ENCODE results near the gene LSP1.

LSP1 gene

GRCh38 chr11:1915795-1916131 lies 62.9 kb downstream of the LSP1 start:
- no peak for DNase-seq (ENCODE audit: low read depth, low spot score)

DNA sequence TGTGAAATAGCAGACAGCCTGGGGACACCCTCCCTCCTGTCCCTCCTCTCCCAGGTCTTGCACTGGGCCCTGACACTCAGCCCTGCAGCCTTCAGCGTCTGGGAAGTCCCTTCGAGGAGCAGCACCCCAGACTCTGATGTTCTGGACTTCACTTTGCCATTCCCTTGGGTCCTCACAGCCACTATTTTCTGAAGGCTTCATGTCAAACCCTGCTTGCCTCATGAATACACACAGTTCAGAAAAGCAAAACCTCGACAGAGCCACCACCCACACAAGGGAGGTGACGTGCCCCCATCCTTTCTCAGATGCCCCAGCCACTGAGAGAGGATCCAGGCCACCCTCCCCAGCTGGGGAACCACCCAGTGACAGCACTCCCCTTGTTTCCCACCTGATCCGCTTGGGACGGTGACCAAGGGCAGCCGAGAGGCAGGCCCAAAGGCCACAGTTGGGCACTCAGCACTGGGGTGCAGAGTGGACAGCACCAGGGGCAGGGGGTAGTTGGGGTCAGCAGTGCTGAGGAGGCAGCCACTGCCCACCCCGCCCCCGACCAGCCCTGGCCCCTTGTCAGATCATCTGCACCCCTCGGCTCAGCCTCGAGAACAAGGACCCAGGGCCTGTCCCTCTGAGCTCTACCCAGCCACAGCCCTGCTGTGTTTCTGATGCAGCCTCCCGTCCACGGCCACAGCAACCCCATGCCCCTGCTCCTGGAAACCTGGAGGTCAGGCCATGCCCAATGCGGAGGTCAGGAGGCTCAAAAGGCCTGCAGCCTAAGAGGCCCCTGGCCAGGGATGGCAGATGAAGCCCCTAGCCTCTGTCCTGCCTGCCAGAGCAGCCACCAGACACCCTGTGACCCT lies 63.5 kb downstream of the LSP1 start:
- DNase-seq (ENCODE audit: low read depth, low spot score), result no peak

- no peak for DNase-seq (ENCODE audit: low read depth, low spot score)
Measured at GRCh38 chr11:1916986-1917522, 64.2 kb downstream of the LSP1 start.

- no peak for DNase-seq (ENCODE audit: low read depth, low spot score)
Measured at GRCh38 chr11:1917523-1918435, 64.9 kb downstream of the LSP1 start.

DNA sequence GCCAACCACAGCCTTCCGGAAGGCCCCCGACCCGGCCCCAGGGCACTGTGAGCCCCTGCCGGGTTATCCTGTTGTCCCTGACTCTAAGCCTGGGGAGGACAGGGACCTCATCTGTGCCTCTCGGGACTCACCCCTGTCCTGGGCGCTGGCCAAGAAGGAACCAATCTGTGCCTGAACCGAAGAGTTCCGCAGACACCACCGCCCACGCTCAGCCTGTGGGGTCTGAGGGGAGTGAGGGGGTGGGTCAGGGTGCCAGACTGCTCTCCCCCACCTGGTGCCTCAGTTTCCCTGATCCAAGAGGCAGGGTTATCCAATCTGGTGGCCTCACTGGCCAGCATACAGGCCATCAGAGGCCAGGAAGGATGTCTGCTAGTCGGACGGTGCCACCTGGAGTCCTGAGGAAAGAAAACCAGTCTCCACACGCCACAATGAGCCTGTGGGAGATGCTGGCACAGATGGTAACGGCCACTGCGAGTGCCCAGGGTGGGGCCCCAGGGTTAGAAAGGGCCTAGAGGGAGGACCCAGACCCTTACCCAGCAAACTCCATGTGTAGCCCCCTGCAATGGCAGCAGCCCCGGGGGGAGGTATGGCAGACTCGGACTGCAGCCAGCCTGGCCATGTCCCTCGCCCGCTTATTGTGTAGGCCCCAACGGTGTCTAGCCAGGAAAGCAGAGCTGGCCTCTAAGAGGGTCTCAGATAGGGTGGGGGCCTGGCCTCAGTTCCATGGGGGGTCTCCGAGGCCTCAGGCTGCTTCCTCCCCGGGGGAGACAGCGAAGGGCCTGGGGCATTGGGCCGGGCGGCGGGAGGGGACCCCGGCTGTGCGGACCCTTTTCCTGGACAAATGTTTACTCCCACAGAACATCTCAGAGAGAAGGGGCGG lies 65.8 kb downstream of the LSP1 start:
- DNase-seq (ENCODE audit: low read depth, low spot score), result no peak

GRCh38 chr11:1919391-1920127 lies 66.7 kb downstream of the LSP1 start, which contains the start of gene TNNT3:
TSS of gene TNNT3 (plus strand) at chr11:1919703. CDS start at chr11:1922875, 3,172 bp downstream.
- DNase-seq (ENCODE audit: low read depth, low spot score), result no peak

GRCh38 chr11:1920128-1920908 lies 67.4 kb downstream of the LSP1 start:
- no peak for DNase-seq (ENCODE audit: low read depth, low spot score)

DNA sequence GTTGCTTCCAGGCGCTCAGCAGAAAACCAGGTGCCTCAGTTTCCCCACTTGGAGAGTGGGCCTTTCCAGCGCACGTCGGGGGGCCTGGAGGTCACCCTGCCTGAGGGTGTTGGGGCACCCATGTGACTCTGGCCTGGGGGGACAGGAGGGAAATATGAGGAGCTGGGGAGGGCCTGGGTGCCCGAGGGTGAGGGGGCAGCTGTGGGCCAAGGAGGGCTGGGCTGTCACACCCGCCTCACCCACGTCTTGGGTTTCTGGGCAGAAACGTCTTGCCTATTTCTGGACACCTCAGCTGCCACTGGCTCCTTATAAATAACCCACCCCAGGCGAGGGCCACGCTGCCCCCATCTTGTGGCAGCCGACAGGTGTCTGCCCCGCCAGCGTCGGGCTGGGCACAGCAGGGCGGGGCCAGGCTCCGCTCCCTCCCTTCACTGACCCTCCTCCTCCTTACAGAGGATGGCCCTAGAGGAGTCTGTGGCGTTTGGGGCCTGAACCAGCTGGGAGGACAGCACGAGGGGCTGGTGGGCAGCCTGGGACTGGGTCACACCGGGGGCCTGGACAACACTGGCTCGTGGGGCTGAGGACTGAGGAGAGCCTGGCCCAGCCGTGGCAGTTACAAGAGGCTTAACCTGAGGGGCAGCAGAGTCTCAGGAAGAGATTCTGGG lies 68.2 kb downstream of the LSP1 start:
- DNase-seq (ENCODE audit: low read depth, low spot score), result no peak

DNA sequence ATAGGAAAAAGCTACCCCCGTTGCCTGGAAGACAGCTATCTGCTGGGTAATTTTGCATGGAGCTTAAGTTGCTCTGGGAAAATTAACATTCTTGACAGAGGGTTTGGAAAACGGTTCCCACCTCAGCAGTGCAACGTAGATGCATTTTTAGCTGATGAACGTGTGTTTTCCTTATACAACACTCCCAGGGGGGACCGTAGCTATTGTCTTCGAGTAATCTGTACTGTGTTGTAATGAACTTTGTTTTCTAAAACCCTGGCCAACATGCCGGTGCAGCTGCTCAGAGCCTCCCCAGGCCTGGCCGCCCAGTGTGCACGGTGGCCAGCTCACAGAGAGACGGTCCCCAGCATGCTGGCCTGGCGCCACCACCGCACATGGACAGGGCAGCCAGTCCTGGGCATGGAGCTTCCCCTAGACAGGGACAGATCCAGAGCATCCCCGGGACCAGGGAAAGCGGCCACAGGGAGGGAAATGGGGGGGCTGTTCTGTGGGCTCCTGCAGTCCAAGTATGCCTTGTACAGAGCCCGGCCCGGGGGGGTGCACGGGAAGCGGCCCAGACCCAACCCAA lies 68.8 kb downstream of the LSP1 start:
- peak; percentile 17 for DNase-seq (ENCODE audit: low read depth, low spot score)

DNA sequence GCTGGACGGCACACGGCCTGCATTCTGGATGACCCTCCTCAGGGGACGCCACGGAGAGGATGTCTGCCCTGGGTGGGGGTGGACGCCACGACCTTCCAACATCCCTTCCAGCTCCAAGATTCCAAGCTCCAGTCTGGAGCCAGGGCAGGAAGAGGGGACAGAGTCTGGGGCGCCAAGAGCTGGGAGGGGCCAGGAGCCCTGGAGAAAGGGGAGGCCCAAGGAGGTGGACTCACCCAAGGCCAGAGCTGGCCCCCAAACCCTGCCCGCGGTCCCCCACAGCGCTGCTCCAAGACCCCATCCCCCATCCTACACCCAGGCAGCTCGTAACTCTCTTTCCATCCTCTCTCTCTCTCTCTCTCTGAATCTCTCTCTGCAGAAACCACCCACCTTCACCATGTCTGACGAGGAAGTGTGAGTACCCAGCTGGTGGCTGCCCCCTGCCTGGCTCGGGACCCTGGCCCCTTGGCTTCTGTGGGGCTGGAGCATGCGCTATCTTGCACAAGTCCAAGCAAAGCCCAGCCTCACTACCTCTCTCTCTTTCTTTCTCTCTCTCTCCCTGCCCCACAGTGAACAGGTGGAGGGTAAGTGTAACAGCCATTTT lies 69.7 kb downstream of the LSP1 start:
- no peak for DNase-seq (ENCODE audit: low read depth, low spot score)

GRCh38 chr11:1923201-1923956 lies 70.5 kb downstream of the LSP1 start:
- no peak for DNase-seq (ENCODE audit: low read depth, low spot score)

- no peak for DNase-seq (ENCODE audit: low read depth, low spot score)
Measured at GRCh38 chr11:1924181-1924580, 71.3 kb downstream of the LSP1 start.

- DNase-seq (ENCODE audit: low read depth, low spot score), result no peak
Measured at GRCh38 chr11:1924646-1925372, 71.9 kb downstream of the LSP1 start.

GRCh38 chr11:1925373-1926155 lies 72.7 kb downstream of the LSP1 start:
- DNase-seq (ENCODE audit: low read depth, low spot score), result no peak

DNA sequence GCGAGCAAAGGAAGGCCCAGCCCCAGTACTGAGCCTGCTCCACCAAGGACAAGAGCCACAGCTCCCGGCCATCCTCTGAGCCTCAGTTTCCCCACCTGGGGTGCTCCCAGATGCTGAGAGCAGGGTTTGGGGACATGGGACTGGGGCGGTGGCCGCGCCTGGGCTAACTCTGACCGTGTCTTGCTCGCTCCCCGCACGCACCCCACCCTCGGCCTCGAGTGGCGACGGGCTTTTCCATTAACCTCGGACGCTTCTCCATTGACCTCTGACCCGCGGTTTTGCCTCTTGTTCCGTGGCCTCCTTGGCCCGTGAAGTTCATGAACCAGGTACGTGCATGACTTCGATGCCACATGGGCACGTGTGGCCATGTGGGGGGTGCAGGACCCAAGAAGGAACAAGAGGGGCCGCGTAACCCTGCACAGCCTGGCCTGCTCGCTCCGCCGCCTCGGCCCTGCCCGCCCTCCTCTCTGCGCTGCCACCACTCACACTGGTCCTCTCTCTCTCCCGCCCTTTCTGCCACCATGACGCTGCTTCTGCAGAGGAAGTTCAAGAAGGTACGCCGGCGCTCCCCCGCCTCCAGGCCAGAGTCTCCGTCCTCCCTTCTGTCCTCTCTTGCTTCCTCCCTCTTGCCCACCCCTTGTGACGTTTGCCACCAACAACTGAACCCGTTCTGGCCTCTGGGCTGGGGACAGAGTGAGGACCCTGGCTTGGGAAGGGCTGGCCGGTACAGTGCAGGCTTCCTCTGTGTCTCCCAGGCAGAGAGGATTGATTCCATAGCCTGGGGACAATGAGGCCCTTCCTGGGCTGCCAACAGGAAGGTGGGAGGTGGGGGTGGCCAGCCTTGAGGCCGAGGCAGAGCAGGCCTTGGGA lies 73.5 kb downstream of the LSP1 start:
- no peak for DNase-seq (ENCODE audit: low read depth, low spot score)

All from astrocyte of the hippocampus (primary cell).